ENCODE results near the gene CCS. TPM values are rescaled to one million over a fixed set of nuclear protein-coding genes. Genes with fewer than 3 reads are reported as not detected.

Gene CCS
- total and polyA plus RNA-seq, 9 of the 15 experiments (the other 6 are each of a cell fraction or from before 2014, with no cell fraction given): 1.1 to 46.6 (median 26.8) TPM

GRCh38 chr11:66638177-66639065 is 45.4 kb downstream of the CCS start, which contains the start of gene RBM4 (continued):
- TF ChIP-seq C11orf30 (IDR thresholded peaks at IDR 0.05; ENCODE audit: low read depth) (peak; percentile 46; the same call in 1 of the 2 replicates), ZNF280B (CRISPR knock-in tag; IDR thresholded peaks at IDR 0.05) (no peak), ZNF253 (CRISPR knock-in tag; conservative IDR thresholded peaks at IDR 0.05) (no peak), USF2 (CRISPR knock-in tag; IDR thresholded peaks at IDR 0.05) (no peak), CSDE1 (IDR thresholded peaks at IDR 0.05) (no peak), ZNF280A (IDR thresholded peaks at IDR 0.05; ENCODE audit: low read depth, partially characterized antibody) (no peak), HBP1 (CRISPR knock-in tag; IDR thresholded peaks at IDR 0.05) (0 out of 2 replicates have a peak, but pooled peaks have one; percentile 44), TCF7L2 (IDR thresholded peaks at IDR 0.05; ENCODE audit: low read depth, low read length) (no peak), LEF1 (IDR thresholded peaks at IDR 0.05) (peak; percentile 20; the same call in 1 of the 2 replicates), MTA3 (IDR thresholded peaks at IDR 0.05; ENCODE audit: borderline replicate concordance) (peak; percentile 76; the same call in 1 of the 2 replicates), ZKSCAN8 (CRISPR knock-in tag; IDR thresholded peaks at IDR 0.05) (no peak), ZNF143 (CRISPR knock-in tag; IDR thresholded peaks at IDR 0.05) (no peak), ZNF655 (CRISPR knock-in tag; IDR thresholded peaks at IDR 0.05) (no peak), HNRNPUL1 (IDR thresholded peaks at IDR 0.05; ENCODE audit: low read length) (no peak), TCF15 (CRISPR knock-in tag; IDR thresholded peaks at IDR 0.05) (no peak; the same call in 1 of the 2 replicates), MEIS2 (IDR thresholded peaks at IDR 0.05; ENCODE audit: partially characterized antibody) (no peak), OTX1 (CRISPR knock-in tag; IDR thresholded peaks at IDR 0.05) (peak; percentile 86), ZNF77 (CRISPR knock-in tag; IDR thresholded peaks at IDR 0.05) (no peak), PHF21A (IDR thresholded peaks at IDR 0.05; ENCODE audit: borderline replicate concordance, low read depth) (peak; percentile 53; the same call in 1 of the 2 replicates), HNRNPL (IDR thresholded peaks at IDR 0.05; ENCODE audit: low read depth, low read length) (no peak), POLR2G (IDR thresholded peaks at IDR 0.05; ENCODE audit: low read depth, low read length) (peak; percentile 96), ZNF780A (CRISPR knock-in tag; IDR thresholded peaks at IDR 0.05) (no peak)
